ENCODE results near the gene LRP1-AS.

The LRP1-AS gene

DNA sequence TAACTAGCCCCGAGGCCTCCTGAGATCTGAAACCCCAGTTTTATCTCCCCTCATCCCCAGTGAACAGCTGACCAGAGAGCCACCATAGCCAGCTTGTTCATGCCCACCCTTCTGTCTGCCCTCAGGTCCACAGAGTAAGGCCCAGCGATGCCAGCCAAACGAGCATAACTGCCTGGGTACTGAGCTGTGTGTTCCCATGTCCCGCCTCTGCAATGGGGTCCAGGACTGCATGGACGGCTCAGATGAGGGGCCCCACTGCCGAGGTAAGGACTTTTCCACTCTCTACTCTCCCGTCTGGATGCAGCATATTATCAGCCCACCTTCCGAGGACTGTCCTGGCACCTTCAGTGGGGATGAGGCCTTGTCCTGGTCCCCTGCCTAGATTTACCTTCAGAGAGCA lies 6.2 kb downstream of the LRP1-AS start:
- no peaks in the 10 kb centered on the region for H3K27me3 ChIP-seq (ENCODE audit: control insufficient read depth in 1 of 2, insufficient read depth in 1 of 2, low read length in 2 of 2)
- peaks cover 59% of the 10 kb centered on the region for H3K79me1 ChIP-seq (replicated peaks; ENCODE audit: low read length, poor library complexity, severe bottlenecking)
- no peak overlapping the region for H3K27ac ChIP-seq (ENCODE audit: low read length, poor library complexity, severe bottlenecking)
- WGBS: 88% methylated on average over 8 of the region's 8 CpGs
- no peak overlapping the region for H3K4me3 ChIP-seq (ENCODE audit: insufficient read depth in 1 of 2, low read depth in 1 of 2, low read length in 2 of 2)
- H2AK5ac ChIP-seq (ENCODE audit: low read length, severe bottlenecking): no peak overlapping the region
- peaks cover 77 to 88% of the 10 kb centered on the region in 2 experiments for H3K36me3 ChIP-seq (ENCODE audit: control insufficient read depth in 1 of 2, insufficient read depth in 2 of 2, low read depth in 1 of 2, low read length in 2 of 2)
- no peak overlapping the region for H4K8ac ChIP-seq (ENCODE audit: low read length)
- H2AFZ ChIP-seq (ENCODE audit: low read depth, low read length): no peak overlapping the region
- no peak overlapping the region for H3K14ac ChIP-seq (ENCODE audit: low read length in 2 of 2)
- H2BK5ac ChIP-seq (ENCODE audit: low read depth, low read length, poor library complexity, severe bottlenecking): no peak overlapping the region
- H3K9me3 ChIP-seq (ENCODE audit: control insufficient read depth, low read length): no peaks in the 10 kb centered on the region
- H3K4me2 ChIP-seq (ENCODE audit: low read length, poor library complexity, severe bottlenecking): no peak overlapping the region
- no peak overlapping the region for H4K91ac ChIP-seq (ENCODE audit: low read length)
- H3K9ac ChIP-seq (ENCODE audit: low read length): peak overlapping the region; percentile 83
- H3K18ac ChIP-seq (ENCODE audit: low read depth in 1 of 2, low read length in 2 of 2): no peak overlapping the region
- DNase-seq: no peak
- no peak overlapping the region for H2BK120ac ChIP-seq (ENCODE audit: low read depth, low read length)
- H2BK12ac ChIP-seq (ENCODE audit: low read length in 2 of 2): no peak overlapping the region
- no peak overlapping the region for H3K4ac ChIP-seq (ENCODE audit: low read depth in 1 of 2, low read length in 2 of 2)
- H3K4me1 ChIP-seq (ENCODE audit: control insufficient read depth, insufficient read depth, low read depth, low read length): peaks cover 13% of the 10 kb centered on the region
- H3K23ac ChIP-seq (ENCODE audit: low read length in 2 of 2): no peak overlapping the region
- H2BK15ac ChIP-seq (ENCODE audit: low read depth, poor library complexity, severe bottlenecking): no peak overlapping the region

DNA sequence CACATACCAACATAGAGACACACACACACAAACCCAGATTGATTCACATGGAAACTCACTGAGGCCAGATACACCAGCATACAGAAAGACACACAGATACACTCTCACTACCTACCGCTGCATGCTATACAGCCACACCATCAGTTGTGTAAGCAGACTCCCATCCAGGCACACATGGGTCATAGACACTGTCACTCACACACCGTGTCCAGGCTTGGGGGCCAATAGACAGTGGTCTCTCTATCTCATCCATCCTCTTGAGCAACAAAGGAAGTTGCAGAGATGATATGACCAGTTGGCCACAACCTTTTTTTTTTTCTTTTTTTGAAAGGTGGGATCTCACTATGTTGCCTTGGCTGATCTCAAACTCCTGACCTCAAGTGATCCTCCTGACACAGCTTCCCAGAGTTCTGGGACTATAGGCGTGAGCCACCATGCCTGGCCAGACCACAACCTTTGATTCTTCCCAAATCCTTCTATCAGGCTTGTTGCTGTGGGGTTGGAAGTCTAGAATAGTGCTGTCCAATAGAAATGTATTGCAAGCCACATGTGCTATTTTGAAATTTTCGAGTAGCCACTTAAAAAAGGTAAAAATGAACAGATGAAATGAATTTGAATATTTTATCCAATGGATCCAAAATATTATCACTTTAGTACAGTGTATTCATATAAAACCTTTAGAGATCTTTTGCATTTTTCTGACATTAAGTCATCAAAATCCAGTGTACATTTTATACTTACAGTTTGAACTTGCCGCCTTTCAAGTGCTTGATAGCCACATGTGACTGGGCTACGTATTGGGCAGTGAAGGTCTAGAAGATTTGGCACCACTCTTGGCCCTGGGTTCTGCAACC lies 7.4 kb downstream of the LRP1-AS start:
- H3K27ac ChIP-seq (ENCODE audit: low read length, poor library complexity, severe bottlenecking): no peak overlapping the region
- H2AK5ac ChIP-seq (ENCODE audit: low read length, severe bottlenecking): no peak overlapping the region
- H3K4me1 ChIP-seq (ENCODE audit: control insufficient read depth, insufficient read depth, low read depth, low read length): peaks cover 17% of the 10 kb centered on the region
- DNase-seq: no peak
- no peak overlapping the region for H2AFZ ChIP-seq (ENCODE audit: low read depth, low read length)
- 72% methylated on average over 5 of the region's 6 CpGs for WGBS
- no peak overlapping the region for H3K4ac ChIP-seq (ENCODE audit: low read depth in 1 of 2, low read length in 2 of 2)
- H3K27me3 ChIP-seq (ENCODE audit: control insufficient read depth in 1 of 2, insufficient read depth in 1 of 2, low read length in 2 of 2): no peaks in the 10 kb centered on the region
- H2BK5ac ChIP-seq (ENCODE audit: low read depth, low read length, poor library complexity, severe bottlenecking): no peak overlapping the region
- peak overlapping the region; percentile 72 for H3K9ac ChIP-seq (ENCODE audit: low read length)
- peaks cover 48% of the 10 kb centered on the region for H3K79me1 ChIP-seq (replicated peaks; ENCODE audit: low read length, poor library complexity, severe bottlenecking)
- no peak overlapping the region for H2BK12ac ChIP-seq (ENCODE audit: low read length in 2 of 2)
- no peaks in the 10 kb centered on the region for H3K9me3 ChIP-seq (ENCODE audit: control insufficient read depth, low read length)
- H3K18ac ChIP-seq (ENCODE audit: low read depth in 1 of 2, low read length in 2 of 2): no peak overlapping the region
- H3K36me3 ChIP-seq (ENCODE audit: control insufficient read depth in 1 of 2, insufficient read depth in 2 of 2, low read depth in 1 of 2, low read length in 2 of 2): peaks cover 72 to 81% of the 10 kb centered on the region in 2 experiments
- no peak overlapping the region for H4K91ac ChIP-seq (ENCODE audit: low read length)
- H3K14ac ChIP-seq (ENCODE audit: low read length in 2 of 2): no peak overlapping the region
- no peak overlapping the region for H3K23ac ChIP-seq (ENCODE audit: low read length in 2 of 2)
- H2BK120ac ChIP-seq (ENCODE audit: low read depth, low read length): no peak overlapping the region
- no peak overlapping the region for H2BK15ac ChIP-seq (ENCODE audit: low read depth, poor library complexity, severe bottlenecking)
- peak overlapping the region; percentile 19 for H4K8ac ChIP-seq (ENCODE audit: low read length)
- H3K4me2 ChIP-seq (ENCODE audit: low read length, poor library complexity, severe bottlenecking): no peak overlapping the region
- peak overlapping the region in 1 of 2 experiments; percentile 30 for H3K4me3 ChIP-seq (ENCODE audit: insufficient read depth in 1 of 2, low read depth in 1 of 2, low read length in 2 of 2)

DNA sequence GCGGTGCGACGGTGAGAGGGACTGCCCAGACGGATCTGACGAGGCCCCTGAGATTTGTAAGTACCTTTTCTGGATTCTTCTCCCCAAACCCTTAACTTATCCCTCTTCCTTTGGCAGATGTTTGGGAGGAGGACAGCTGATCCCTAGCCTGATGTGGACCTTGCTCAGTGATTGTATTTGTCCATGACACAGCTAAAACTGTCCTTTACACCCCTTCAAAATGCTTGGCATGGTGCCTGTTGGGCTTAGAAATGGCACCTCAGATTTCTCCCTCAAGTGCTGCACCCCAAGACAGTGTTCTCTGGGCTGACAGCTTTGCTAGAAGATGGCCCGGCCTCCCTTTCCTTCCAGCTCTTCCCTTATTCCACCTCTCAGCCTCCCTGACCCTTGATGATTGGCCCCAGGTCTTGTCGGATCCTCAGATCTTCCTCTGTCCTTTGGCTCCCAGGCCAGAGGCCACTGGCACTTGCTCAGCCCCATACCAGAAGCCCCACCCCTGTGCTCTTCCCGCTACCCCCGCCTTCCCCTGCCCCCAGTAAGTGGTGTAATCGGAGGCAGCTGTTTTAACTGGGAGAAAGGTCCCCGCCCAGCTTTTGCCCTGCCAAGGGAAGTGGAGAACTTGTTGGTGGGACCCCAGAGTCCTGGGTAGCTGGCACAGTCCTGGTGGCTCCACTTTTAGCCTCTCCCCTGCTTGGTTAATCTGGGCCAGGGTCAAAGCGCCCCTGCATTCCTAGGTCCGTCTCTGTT lies 8.7 kb downstream of the LRP1-AS start:
- Histone ChIP-seq H2AFZ (ENCODE audit: low read depth, low read length) (no peak overlapping the region), H2BK5ac (ENCODE audit: low read depth, low read length, poor library complexity, severe bottlenecking) (no peak overlapping the region), H3K4ac (ENCODE audit: low read depth in 1 of 2, low read length in 2 of 2) (no peak overlapping the region), H3K4me1 (ENCODE audit: control insufficient read depth, insufficient read depth, low read depth, low read length) (peaks cover 20% of the 10 kb centered on the region), H4K8ac (ENCODE audit: low read length) (no peak overlapping the region), H3K4me2 (ENCODE audit: low read length, poor library complexity, severe bottlenecking) (no peak overlapping the region), H2BK12ac (ENCODE audit: low read length in 2 of 2) (no peak overlapping the region), H3K27me3 (ENCODE audit: control insufficient read depth in 1 of 2, insufficient read depth in 1 of 2, low read length in 2 of 2) (no peaks in the 10 kb centered on the region), H3K4me3 (ENCODE audit: insufficient read depth in 1 of 2, low read depth in 1 of 2, low read length in 2 of 2) (peak overlapping the region in 1 of 2 experiments; percentile 30), H3K79me1 (replicated peaks; ENCODE audit: low read length, poor library complexity, severe bottlenecking) (peaks cover 45% of the 10 kb centered on the region), H2AK5ac (ENCODE audit: low read length, severe bottlenecking) (no peak overlapping the region), H3K9ac (ENCODE audit: low read length) (peak overlapping the region; percentile 72), H3K14ac (ENCODE audit: low read length in 2 of 2) (no peak overlapping the region), H4K91ac (ENCODE audit: low read length) (no peak overlapping the region), H2BK120ac (ENCODE audit: low read depth, low read length) (no peak overlapping the region), H3K18ac (ENCODE audit: low read depth in 1 of 2, low read length in 2 of 2) (no peak overlapping the region), H3K36me3 (ENCODE audit: control insufficient read depth in 1 of 2, insufficient read depth in 2 of 2, low read depth in 1 of 2, low read length in 2 of 2) (peaks cover 69% of the 10 kb centered on the region in 2 experiments), H3K23ac (ENCODE audit: low read length in 2 of 2) (peak overlapping the region in 1 of 2 experiments; percentile 2), H3K27ac (ENCODE audit: low read length, poor library complexity, severe bottlenecking) (no peak overlapping the region), H3K9me3 (ENCODE audit: control insufficient read depth, low read length) (no peaks in the 10 kb centered on the region), H2BK15ac (ENCODE audit: low read depth, poor library complexity, severe bottlenecking) (no peak overlapping the region)
- WGBS: 80% methylated on average over 9 of the region's 13 CpGs
- DNase-seq: no peak

All from mesenchymal stem cell (in vitro differentiated cells and primary cell).